IMR-90 (cell line): ENCODE measurements around the gene PRADC1. TPM values are rescaled to one million over a fixed set of nuclear protein-coding genes. Genes with fewer than 3 reads are reported as not detected.

ENCODE experiments used
- ATAC-seq: fragments of 200-7000 bp; cut with Tn5 transposase; 2 replicates; pipeline ENCODE4 v1.9.1; 2020; ENCODE audit warnings: low read depth, mild to moderate bottlenecking, moderate library complexity
- BruUV-seq: library from RNA; stranded (reverse); fragments of 400-500 nt; replicated peaks from 2 replicates; lab custom pipeline; 2021; lab: Mats Ljungman, UMichigan
- CTCF ChIA-PET: fragments of 300-600 bp; formaldehyde crosslinking; extraction: SDS; loops from one replicate; lab custom pipeline; 2021; ENCODE audit warnings: antibody characterized with exemption; lab: Yijun Ruan, JAX
- POLR2A ChIA-PET: fragments of 300-600 bp; sonication (Branson Sonifier 250); formaldehyde crosslinking; loops from one replicate; lab custom pipeline; 2022; ENCODE audit warnings: antibody characterized with exemption; ENCODE audit not compliant: unreplicated experiment; lab: Charles Lee
- DNase-seq: peaks from one replicate; pipeline ENCODE4 v3.0.0; 2013
- H2AFZ ChIP-seq: replicated peaks from 2 replicates; pipeline ENCODE3; 2013; ENCODE audit warnings: low read length, mild to moderate bottlenecking; ENCODE audit not compliant: poor library complexity
- H2AK5ac ChIP-seq: 2 replicates; pipeline ENCODE4 v1.6.1; 2013; ENCODE audit warnings: low read depth, low read length, inconsistent platforms
- H2AK9ac ChIP-seq: replicated peaks from 2 replicates; pipeline ENCODE3; 2013; ENCODE audit warnings: mild to moderate bottlenecking, low read depth, low read length, moderate library complexity; ENCODE audit not compliant: poor library complexity
- H2BK120ac ChIP-seq: 2 replicates; pipeline ENCODE4 v1.6.1; 2013; ENCODE audit warnings: low read depth, low read length, inconsistent platforms
- H2BK15ac ChIP-seq: 3 replicates; pipeline ENCODE4 v1.6.1; 2013; ENCODE audit warnings: low read depth, low read length, inconsistent platforms
- H2BK20ac ChIP-seq: 2 replicates; pipeline ENCODE4 v1.6.1; 2013; ENCODE audit warnings: low read depth, mild to moderate bottlenecking, inconsistent platforms, low read length, moderate library complexity
- H2BK5ac ChIP-seq: 2 replicates; pipeline ENCODE4 v1.6.1; 2013; ENCODE audit warnings: mild to moderate bottlenecking, low read depth, low read length, inconsistent platforms; ENCODE audit not compliant: poor library complexity, severe bottlenecking
- H3K14ac ChIP-seq: replicated peaks from 2 replicates; pipeline ENCODE4 v1.6.1; 2013; ENCODE audit warnings: low read depth, low read length, inconsistent platforms
- H3K18ac ChIP-seq: 2 replicates; pipeline ENCODE4 v1.6.1; 2013; ENCODE audit warnings: low read depth, low read length, control low read depth
- H3K23ac ChIP-seq: 2 replicates; pipeline ENCODE4 v1.6.1; 2013; ENCODE audit warnings: low read depth, low read length, inconsistent platforms
- H3K27ac ChIP-seq: 2 replicates; pipeline ENCODE4 v1.5.1; 2013; ENCODE audit warnings: mild to moderate bottlenecking, control low read depth, low read length; ENCODE audit not compliant: insufficient read depth
- H3K27me3 ChIP-seq: 2 replicates; pipeline ENCODE4 v1.6.1; 2013; ENCODE audit warnings: low read length; ENCODE audit not compliant: control insufficient read depth, insufficient read depth
- H3K36me3 ChIP-seq: 2 replicates; pipeline ENCODE4 v1.6.1; 2013; ENCODE audit warnings: low read length, mixed read lengths; ENCODE audit not compliant: control insufficient read depth, insufficient read depth
- H3K4ac ChIP-seq: 2 replicates; pipeline ENCODE4 v1.6.1; 2013; ENCODE audit warnings: low read depth, low read length, inconsistent platforms
- H3K4me1 ChIP-seq: 2 replicates; pipeline ENCODE4 v1.6.1; 2013; ENCODE audit warnings: low read length, mixed read lengths; ENCODE audit not compliant: control insufficient read depth, insufficient read depth
- H3K4me2 ChIP-seq: 2 replicates; pipeline ENCODE4 v1.6.1; 2013; ENCODE audit warnings: low read depth, mild to moderate bottlenecking, control low read depth, low read length, moderate library complexity
- H3K4me3 ChIP-seq: 2 replicates; pipeline ENCODE4 v1.5.1; 2013; ENCODE audit warnings: low read depth, mild to moderate bottlenecking, control low read depth, low read length, moderate library complexity; ENCODE audit not compliant: insufficient read depth
- H3K56ac ChIP-seq: 2 replicates; pipeline ENCODE4 v1.6.1; 2013; ENCODE audit warnings: low read length, inconsistent platforms; ENCODE audit not compliant: insufficient read depth; ENCODE audit errors: extremely low read depth
- H3K79me1 ChIP-seq, 2 experiments: 2 replicates each; pipeline ENCODE4 v1.6.1; 2013; ENCODE audit warnings: low read length in 2 of 2, inconsistent platforms in 1 of 2, low read depth in 1 of 2
- H3K9ac ChIP-seq: 2 replicates; pipeline ENCODE4 v1.6.1; 2013; ENCODE audit warnings: low read depth, low read length, control low read depth
- H3K9me1 ChIP-seq: 2 replicates; pipeline ENCODE4 v1.6.1; 2013; ENCODE audit warnings: low read length, inconsistent platforms; ENCODE audit not compliant: insufficient read depth
- H3K9me3 ChIP-seq: 2 replicates; pipeline ENCODE4 v1.6.1; 2013; ENCODE audit warnings: low read length; ENCODE audit not compliant: control insufficient read depth, insufficient read depth
- H4K20me1 ChIP-seq: 2 replicates; pipeline ENCODE4 v1.6.1; 2013; ENCODE audit warnings: low read length, inconsistent platforms; ENCODE audit not compliant: insufficient read depth
- H4K5ac ChIP-seq: 2 replicates; pipeline ENCODE4 v1.6.1; 2013; ENCODE audit warnings: mild to moderate bottlenecking, low read depth, low read length, control low read depth
- H4K8ac ChIP-seq, 2 experiments: 2 replicates each; pipeline ENCODE4 v1.6.1; 2013; ENCODE audit warnings: low read depth in 2 of 2, low read length in 2 of 2, control low read depth in 1 of 2, inconsistent platforms in 1 of 2
- H4K91ac ChIP-seq: 2 replicates; pipeline ENCODE4 v1.6.1; 2013; ENCODE audit warnings: low read depth, low read length, inconsistent platforms; ENCODE audit not compliant: insufficient read depth
- CEBPB ChIP-seq: IDR thresholded peaks from 2 replicates; pipeline ENCODE4 v1.6.1; 2012; ENCODE audit warnings: low read depth, low read length, improper control_type of control experiment
- CHD1 ChIP-seq: IDR thresholded peaks from 2 replicates; pipeline ENCODE4 v1.6.1; 2012; ENCODE audit warnings: low read depth, low read length, improper control_type of control experiment
- MAFK ChIP-seq: IDR thresholded peaks from 2 replicates; pipeline ENCODE4 v1.6.1; 2012; ENCODE audit warnings: low read depth, low read length, improper control_type of control experiment
- MAZ ChIP-seq: IDR thresholded peaks from 2 replicates; pipeline ENCODE4 v1.6.1; 2012; ENCODE audit warnings: low read depth, mild to moderate bottlenecking, low read length, improper control_type of control experiment, moderate library complexity, borderline replicate concordance
- SMC3 ChIP-seq: fragments of 150-350 bp; IDR thresholded peaks from 2 replicates; pipeline ENCODE4 v1.6.1; 2016; ENCODE audit warnings: low read depth, mild to moderate bottlenecking, antibody characterized with exemption, low read length, moderate library complexity
- WGBS, 2 experiments: methylation state at CpG; one replicate each; pipeline versions ENCODE4 v1.1.5 to v1.1.7; 2013; ENCODE audit warnings: missing lambda C conversion rate in 2 of 2; ENCODE audit not compliant: insufficient read length in 1 of 2; ENCODE audit errors: extremely low coverage in 2 of 2; 5-methylcytosine and 5-hydroxymethylcytosine counted together
- dilution Hi-C: fragments of 300-500 bp; cut with HindIII; formaldehyde crosslinking; loops from one replicate; pipeline ENCODE4 v1.14.3; 2018; ENCODE audit warnings: low sequenced_read_pairs; ENCODE audit not compliant: unreplicated experiment
- in situ Hi-C: fragments of 300-500 bp; cut with MboI; formaldehyde crosslinking; loops from 3 replicates; pipeline ENCODE4 v1.14.3; 2019; ENCODE audit warnings: low sequenced_read_pairs, inconsistent platforms, mixed read lengths
- intact Hi-C: fragments of 100-400 bp; cut with micrococcal nuclease; formaldehyde crosslinking; loops from 2 replicates; pipeline ENCODE4 v1.10.0; 2022
- polyA plus RNA-seq, 3 experiments: library from polyadenylated mRNA; depleted of rRNA; stranded (reverse); fragments of >200 nt; gene quantifications; 2 replicates each; pipeline ENCODE4 v1.2.3, GENCODE V29; 2012; ENCODE audit warnings: low replicate concordance in 1 of 3
- total RNA-seq: library from RNA; depleted of rRNA; stranded (reverse); fragments of >200 nt; gene quantifications from 2 replicates; pipeline ENCODE4 v1.2.3, GENCODE V29; 2012

PRADC1 gene
- total and polyA plus RNA-seq, 2 of the 4 experiments (the other 2 are of a cell fraction), result 13.1 to 18.4 TPM

DNA sequence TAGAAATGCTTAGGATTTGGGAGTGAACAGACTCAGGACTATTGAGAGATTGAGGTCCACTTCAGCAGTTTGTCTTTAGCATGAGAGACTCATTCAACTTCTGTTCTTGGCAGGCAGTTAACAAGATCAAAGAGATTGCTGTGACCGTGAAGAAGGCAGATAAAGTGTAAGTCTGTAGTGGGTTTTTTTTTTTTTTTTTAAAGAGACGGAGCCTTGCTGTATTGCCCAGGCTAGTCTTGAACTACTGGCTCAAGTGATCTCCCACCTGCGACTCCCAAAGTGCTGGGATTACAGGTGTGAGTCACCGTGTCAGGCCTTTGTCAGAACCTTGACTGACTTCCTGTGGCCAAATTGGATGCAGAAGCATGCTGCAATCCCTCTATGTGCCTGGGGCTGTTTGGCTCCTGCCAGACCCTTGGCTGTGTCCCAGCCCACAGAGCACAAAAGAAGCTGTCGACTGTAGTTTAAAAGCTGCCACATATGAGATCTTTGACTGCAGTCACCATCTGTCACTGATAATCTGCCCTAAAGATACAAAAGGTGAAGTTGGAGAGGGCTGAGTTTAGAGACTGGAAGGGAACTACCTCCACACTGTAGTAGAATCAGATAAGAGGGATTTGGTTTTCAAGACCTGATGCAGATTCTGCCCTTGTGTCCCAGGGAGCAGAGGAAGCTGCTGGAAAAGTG lies 11.0 kb upstream of the PRADC1 start:
- no peak overlapping the region for H3K14ac ChIP-seq
- DNase-seq, result peak; percentile 63
- no peak overlapping the region for H2AK5ac ChIP-seq
- POLR2A ChIA-PET, result no interaction called here
- no peak overlapping the region for H4K5ac ChIP-seq
- H2BK15ac ChIP-seq, result no peak overlapping the region
- BruUV-seq, result no TSS peak
- dilution Hi-C loops, result no loop called here
- in situ Hi-C loops, result no loop called here
- H3K9me1 ChIP-seq, result peaks cover 3% of the 10 kb centered on the region
- H3K4me2 ChIP-seq, result no peak overlapping the region
- H3K23ac ChIP-seq, result no peak overlapping the region
- no peak overlapping the region for H3K18ac ChIP-seq
- WGBS, 2 experiments, result 78% methylated on average over 4 of the region's 5 CpGs; no CpG with 5 or more reads in 1 of the 2 experiments
- no peak overlapping the region for H3K4me3 ChIP-seq
- H2BK5ac ChIP-seq, result no peak overlapping the region
- intact Hi-C loops, result no loop called here
- ATAC-seq, result 0 out of 2 replicates have a peak, but pooled peaks have one; percentile 22
- H3K79me1 ChIP-seq, result peaks cover 50 to 57% of the 10 kb centered on the region in 2 experiments
- no peak overlapping the region for H2BK20ac ChIP-seq
- H4K91ac ChIP-seq, result no peak overlapping the region
- no peak for TF ChIP-seq MAZ
- no peak for TF ChIP-seq CHD1
- peak; percentile 22; the same call in 1 of the 2 replicates for TF ChIP-seq CEBPB
- TF ChIP-seq MAFK, result no peak
- no peak for TF ChIP-seq SMC3
- peaks cover 4% of the 10 kb centered on the region; the same call in 1 of the 2 replicates for H3K4me1 ChIP-seq
- H3K27me3 ChIP-seq, result no peaks in the 10 kb centered on the region
- H2BK120ac ChIP-seq, result no peak overlapping the region
- H3K9me3 ChIP-seq, result no peaks in the 10 kb centered on the region
- H2AFZ ChIP-seq, result no peak overlapping the region
- H4K20me1 ChIP-seq, result peaks cover 37% of the 10 kb centered on the region
- CTCF ChIA-PET, result interaction anchor here (0.9 kb wide), 1 partner anchor 8 kb away, joined by 6 read pairs; no protein-coding TSS in a partner anchor
- no peak overlapping the region for H2AK9ac ChIP-seq
- H3K4ac ChIP-seq, result no peak overlapping the region
- no peak overlapping the region for H3K27ac ChIP-seq
- no peak overlapping the region for H3K9ac ChIP-seq
- no peak overlapping the region for H3K56ac ChIP-seq
- peaks cover 52% of the 10 kb centered on the region for H3K36me3 ChIP-seq
- no peak overlapping the region for H4K8ac ChIP-seq
